GM13976 (cell line): ENCODE measurements around the gene HS3ST4.

Experiments used
- DNase-seq: peaks from one replicate; pipeline ENCODE4 v3.0.0; 2012; ENCODE audit warnings: low spot score
- in situ Hi-C: fragments of 300-500 bp; cut with MboI; formaldehyde crosslinking; loops from one replicate; pipeline ENCODE4 v1.12.0; 2022; ENCODE audit warnings: low sequenced_read_pairs, mixed read lengths, inconsistent platforms; ENCODE audit not compliant: unreplicated experiment
- TF ChIP-seq, protein P1 (sequence below): IDR thresholded peaks from 2 replicates; pipeline ENCODE4 v1.5.1; 2012; ENCODE audit warnings: borderline replicate concordance, mild to moderate bottlenecking; ENCODE audit not compliant: insufficient read depth; ENCODE audit errors: extremely low read depth, missing control alignments, control extremely low read depth

Gene HS3ST4

GRCh38 chr16:25912321-25912720 is 220.6 kb downstream of the HS3ST4 start:
- DNase-seq: no peak
- TF ChIP-seq, protein P1, sequence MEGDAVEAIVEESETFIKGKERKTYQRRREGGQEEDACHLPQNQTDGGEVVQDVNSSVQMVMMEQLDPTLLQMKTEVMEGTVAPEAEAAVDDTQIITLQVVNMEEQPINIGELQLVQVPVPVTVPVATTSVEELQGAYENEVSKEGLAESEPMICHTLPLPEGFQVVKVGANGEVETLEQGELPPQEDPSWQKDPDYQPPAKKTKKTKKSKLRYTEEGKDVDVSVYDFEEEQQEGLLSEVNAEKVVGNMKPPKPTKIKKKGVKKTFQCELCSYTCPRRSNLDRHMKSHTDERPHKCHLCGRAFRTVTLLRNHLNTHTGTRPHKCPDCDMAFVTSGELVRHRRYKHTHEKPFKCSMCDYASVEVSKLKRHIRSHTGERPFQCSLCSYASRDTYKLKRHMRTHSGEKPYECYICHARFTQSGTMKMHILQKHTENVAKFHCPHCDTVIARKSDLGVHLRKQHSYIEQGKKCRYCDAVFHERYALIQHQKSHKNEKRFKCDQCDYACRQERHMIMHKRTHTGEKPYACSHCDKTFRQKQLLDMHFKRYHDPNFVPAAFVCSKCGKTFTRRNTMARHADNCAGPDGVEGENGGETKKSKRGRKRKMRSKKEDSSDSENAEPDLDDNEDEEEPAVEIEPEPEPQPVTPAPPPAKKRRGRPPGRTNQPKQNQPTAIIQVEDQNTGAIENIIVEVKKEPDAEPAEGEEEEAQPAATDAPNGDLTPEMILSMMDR: no peak
- in situ Hi-C loops: no loop called here

DNA sequence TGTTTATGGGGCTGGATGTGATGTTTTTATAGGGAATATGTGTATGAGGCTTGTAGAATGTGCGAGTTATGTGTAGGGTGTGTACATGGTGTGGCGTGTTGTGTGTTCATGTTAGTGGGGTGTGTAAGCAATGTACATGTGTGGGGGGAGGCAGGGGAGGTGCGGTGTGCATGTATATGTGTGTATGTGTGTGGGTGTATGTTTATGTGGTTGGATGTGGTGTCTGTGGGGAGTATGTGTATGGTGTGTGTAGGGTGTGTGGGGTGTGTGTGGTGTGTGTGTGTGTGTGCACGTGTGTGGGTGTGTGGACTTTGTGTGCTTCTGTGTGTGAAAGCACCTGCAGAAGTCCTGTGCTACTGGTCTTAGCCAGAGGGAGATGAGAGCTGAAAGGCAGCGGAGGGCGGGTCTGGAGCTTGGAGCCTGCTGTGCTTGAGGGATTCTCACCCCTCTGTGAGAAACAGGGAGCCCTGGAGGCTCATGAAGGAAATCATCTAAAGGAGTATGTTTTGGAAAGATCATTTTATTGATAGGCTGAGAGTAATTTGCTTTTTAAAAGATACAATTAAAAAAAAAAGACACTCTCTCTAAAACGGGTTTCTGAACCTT is 222.7 kb downstream of the HS3ST4 start:
- TF ChIP-seq, protein P1: no peak

DNA sequence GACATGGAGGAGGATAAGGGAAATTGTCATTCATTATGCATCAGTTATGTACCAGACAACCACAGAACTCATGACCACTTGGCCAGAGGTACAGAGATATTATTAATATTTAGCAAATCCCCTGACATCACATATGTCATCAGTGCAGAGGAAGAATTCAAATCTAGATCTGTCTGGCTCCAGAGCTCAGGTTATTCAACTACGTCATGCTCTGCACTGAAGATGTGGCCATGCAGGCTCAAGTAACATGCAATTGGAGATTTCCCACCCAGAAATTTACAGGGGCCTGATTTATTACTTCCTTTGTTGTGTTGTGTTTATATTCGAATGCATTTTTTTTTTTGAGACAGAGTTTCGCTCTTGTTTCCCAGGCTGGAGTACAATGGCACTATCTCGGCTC is 224.3 kb downstream of the HS3ST4 start:
- TF ChIP-seq, protein P1: no peak
- in situ Hi-C loops: no loop called here
- no peak for DNase-seq

More for the DNA sequence above, 222.7 kb downstream of the HS3ST4 start:
- DNase-seq: no peak
- in situ Hi-C loops: no loop called here

GRCh38 chr16:25922438-25922837 is 230.7 kb downstream of the HS3ST4 start:
- TF ChIP-seq, protein P1: no peak
- in situ Hi-C loops: no loop called here
- DNase-seq: no peak

DNA sequence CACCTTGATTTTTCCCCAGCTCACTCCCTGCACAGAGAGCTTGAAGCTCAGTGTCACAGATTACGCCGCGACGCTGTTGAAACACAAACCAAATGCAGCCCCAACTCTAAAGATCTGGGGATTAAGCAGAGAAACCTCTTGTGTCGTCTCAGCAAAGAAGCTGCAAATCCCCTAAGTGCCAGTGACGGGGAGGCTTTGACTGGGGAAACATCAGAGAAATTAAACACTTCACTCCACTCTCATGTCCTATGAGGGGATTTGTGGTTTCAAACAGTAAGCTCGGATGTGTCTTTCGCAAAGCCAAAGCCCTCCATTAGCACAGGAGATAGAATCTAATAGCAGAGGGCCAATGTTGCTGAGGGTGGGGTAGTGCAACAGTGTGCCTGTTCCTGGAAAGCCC is 233.7 kb downstream of the HS3ST4 start:
- DNase-seq: no peak
- in situ Hi-C loops: no loop called here

GRCh38 chr16:25931473-25932035 is 239.8 kb downstream of the HS3ST4 start:
- in situ Hi-C loops: no loop called here
- TF ChIP-seq, protein P1: no peak
- DNase-seq: no peak

More for the DNA sequence above, 233.7 kb downstream of the HS3ST4 start:
- TF ChIP-seq, protein P1: no peak

- in situ Hi-C loops: no loop called here
- no peak for DNase-seq
- TF ChIP-seq, protein P1: no peak
These were observed 250.2 kb downstream of the HS3ST4 start for GRCh38 chr16:25941800-25942499.
